Measurements from ENCODE around the gene MEMO1.
"Not testable (repeated sequence)": the region's sequence is repeated elsewhere in the genome, so short reads cannot be mapped to it uniquely, and the experiment has no call there.

MEMO1 gene

GRCh38 chr2:32010670-32011484, at the start of gene MEMO1:
Gene MEMO1 (minus strand): TSS chr2:32011008. CDS start chr2:32010247, 761 bp downstream.
- peak; percentile 91 for DNase-seq

DNA sequence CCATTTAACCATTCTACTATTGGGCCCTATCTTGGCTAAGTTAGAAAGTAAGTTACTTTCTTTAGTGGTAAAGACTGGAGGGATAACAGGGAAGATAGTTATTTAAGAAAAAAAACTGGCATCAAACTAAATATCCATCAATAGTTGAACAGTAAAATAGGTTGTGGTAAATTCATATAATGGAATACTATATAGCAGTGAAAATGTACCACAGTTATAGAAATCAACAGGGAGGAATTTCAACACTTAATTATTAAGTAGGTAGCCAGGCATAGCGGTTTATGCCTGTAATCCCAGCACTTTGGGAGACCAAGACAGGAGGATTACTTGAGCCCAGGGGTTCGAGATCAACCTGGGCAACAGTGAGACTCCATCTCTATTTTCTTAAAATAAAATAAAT, 49.5 kb upstream of the MEMO1 start:
- DNase-seq, result no peak

GRCh38 chr2:32058130-32058529, 47.3 kb upstream of the MEMO1 start:
- DNase-seq, result no peak

DNA sequence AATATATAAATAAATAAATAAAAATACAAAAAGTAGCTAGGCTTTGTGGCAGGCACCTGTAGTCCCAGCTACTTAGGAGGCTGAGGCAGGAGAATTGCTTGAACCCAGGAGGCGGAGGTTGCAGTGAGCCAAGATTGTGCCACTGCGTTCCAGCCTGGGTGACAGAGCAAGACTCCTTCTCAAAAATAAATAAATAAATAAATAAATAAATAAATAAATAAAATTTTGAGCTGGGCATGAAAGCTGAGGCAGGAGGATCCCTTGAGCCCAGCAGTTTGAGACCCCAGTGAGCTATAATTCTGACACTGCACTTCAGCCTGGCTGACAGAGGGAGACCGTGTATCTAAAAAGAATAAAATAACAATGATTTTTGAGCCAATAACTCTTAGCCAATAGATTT, 43.8 kb upstream of the MEMO1 start:
- DNase-seq, result not testable (repeated sequence)

GRCh38 chr2:32051836-32052439, 41.1 kb upstream of the MEMO1 start:
- no peak for DNase-seq

- DNase-seq, result no peak
Measured at GRCh38 chr2:32043561-32043960, 32.8 kb upstream of the MEMO1 start.

DNA sequence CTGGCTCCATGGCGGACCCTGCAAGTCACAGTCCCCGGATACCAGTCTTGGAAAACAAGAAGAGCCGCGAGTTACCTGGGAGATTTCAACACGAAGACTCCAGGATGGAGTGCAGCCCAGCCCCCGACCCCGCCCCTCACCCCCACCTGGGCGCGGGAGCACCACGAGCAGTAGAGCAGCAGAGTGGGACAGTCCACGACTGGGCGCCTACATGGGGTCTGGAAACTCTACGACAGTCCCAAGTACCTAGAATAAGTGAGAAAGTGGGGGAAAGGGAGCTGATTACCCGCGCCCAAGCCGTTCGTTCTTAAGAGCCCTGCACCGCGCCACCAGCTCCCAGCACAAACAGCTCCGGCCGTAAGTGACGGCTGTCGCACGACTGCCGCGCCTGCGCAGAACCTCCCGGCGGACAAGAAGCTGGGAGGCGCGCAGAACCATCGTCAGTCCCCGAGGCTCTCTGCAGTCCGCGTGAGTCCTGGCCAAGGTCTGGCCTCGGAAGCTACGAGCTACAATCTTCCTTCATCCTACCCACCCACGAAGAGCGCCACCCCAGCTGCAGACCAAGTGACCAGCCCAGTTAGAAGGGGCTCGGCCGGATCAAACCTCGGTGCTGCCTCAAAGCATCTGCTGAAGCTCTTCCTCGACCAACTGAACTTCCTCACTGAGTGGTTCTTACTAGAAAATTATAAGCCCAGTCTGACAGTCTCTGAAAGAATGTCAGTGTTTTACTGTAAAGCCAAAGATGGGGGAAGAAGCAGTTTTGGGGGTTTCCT, 28.8 kb upstream of the MEMO1 start, which contains the start of gene DPY30:
TSS of gene DPY30 (minus strand) at position 359 of the 773 bp plus-strand sequence. CDS start at position 10, 349 bp downstream.
- peak; percentile 91 to 93 for DNase-seq

DNA sequence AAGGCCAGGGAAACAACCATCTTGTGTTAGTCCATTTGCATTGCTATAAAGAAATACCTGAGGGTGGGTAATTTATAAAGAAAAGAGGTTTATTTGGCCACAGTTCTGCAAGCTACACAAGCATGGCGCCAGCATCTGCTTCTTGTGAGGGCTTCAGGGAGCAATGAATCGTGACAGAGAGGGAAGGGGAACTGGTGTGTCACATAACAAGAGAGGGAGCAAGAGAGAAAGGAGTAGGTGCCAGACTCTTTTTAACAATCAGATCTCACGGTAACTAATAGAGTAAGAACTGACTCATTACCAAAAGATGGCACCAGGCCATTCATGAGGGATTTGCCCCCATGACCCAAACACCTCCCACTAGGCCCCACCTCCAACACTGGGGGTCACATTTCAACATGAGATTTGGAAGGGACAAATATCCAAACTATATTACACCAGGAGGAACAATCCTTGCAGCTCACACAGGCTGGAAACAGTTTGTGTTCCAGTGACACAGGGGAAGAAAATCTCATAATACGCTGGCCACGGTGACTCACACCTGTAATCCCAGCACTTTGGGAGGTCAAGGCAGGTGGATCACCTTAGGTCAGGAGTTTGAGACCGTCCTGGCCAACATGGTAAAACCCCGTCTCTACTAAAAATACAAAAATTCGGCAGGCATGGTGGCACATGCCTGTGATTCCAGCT, 23.5 kb upstream of the MEMO1 start:
- DNase-seq, result not testable (repeated sequence)

GRCh38 chr2:32018789-32019482, 8.1 kb upstream of the MEMO1 start:
- DNase-seq, result not testable (repeated sequence)

- no peak for DNase-seq
Measured at GRCh38 chr2:32012872-32013271, 2.1 kb upstream of the MEMO1 start.

DNA sequence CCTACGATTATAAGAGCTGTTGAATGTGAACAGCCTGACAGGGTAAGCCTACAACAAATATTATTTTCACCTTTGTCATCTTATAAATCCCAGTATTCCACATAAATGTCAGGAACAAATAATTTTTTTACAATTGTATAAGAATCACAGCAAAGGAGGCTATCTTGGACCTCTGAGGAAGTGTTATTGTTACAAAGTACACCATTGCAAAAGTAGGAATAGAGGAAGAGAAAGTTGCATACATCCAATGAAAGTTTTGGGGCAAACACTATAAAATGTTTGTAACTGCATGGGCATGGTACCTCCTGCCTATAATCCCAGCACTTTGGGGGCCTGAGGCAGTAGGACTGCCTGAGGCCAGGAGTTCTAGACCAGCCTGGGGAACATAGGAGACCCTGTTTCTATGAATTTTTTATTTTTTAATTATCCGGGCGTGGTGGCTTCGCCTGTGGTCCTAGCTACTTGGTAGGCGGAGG, 715 bp upstream of the MEMO1 start:
- DNase-seq, result no peak

- peak; percentile 73 to 78 for DNase-seq
Measured at GRCh38 chr2:32010280-32010669, 533 bp downstream of the MEMO1 start.

DNA sequence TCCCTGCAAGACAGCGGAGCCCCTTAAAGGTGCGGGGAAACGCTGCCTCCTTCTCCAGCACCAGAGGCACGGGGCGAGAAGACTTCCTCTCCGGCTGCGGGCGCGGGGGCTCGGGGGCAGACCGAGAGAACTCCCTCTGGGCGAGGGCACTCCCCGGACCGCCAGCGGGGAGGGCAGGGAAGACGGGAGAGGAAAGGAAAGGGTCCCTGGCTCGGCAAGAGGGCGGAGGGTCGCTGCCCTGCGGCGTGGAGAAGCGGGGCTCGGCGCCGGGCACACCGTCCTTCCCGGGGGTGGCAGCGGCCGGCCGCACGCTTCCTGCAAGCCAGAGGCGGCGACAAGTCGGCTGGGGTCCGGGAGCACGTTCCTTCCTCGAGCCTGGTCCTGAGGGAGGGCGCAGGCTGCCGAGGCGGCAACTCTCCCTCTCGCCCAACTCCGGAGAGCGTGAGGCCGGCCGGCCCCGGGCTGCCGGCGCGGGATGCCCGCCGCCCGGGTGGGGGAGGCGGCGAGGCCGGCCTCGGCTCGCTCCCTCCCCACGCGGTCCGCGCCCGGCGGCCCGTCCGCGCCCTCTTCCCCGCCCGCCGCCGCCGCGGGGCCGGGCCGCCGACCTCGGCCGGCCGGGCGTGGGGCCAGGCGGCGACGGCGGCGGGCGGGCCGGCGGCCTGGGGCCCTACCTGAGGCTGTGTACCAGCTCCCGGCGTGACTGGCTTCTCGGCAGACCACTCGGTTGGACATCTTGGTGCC, 1.1 kb downstream of the MEMO1 start:
- peak; percentile 25 to 42 for DNase-seq

GRCh38 chr2:32008805-32009515, 1.8 kb downstream of the MEMO1 start:
- peak in 1 of 2 donors; percentile 1 for DNase-seq

DNA sequence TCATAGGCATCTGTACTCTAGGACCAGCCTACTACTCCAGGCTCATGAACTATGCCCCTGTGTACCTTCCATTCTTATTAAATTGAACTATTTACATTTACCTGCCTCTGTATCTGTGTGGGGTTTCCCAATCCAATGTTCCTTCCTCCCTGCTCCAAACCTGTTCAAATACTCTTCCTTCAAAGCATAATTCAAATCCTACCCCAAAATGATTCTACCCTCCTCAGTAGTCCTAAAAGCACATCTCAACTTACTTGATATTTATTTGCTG, 3.8 kb downstream of the MEMO1 start:
- no peak for DNase-seq

DNA sequence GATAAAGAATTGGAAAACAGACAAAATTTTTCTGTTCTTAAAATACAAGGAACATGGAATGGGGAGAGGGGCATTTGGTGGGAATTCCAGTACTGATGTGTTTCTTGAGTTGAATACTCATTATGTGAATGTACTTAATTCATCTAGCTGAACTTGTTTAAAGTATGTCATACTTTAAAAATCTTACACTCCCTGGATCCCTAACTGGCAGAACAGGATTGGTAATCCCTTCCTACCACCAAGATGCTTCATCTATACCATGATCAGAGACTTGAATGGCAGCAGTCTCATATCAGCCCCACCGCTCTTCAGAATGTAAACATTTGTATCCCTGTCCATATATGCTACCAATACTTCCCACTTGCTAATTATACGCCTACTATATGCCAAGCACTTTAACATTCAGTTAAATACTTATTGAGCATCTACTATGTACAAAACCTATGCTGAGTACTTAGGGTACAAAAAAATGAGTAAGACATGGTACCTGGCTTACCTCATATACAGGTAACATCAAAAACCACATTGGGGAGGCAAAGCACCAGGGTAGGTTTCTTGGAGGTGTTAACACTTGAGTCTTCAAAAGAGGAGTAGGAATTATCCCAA, 5.3 kb downstream of the MEMO1 start:
- DNase-seq, result no peak

DNA sequence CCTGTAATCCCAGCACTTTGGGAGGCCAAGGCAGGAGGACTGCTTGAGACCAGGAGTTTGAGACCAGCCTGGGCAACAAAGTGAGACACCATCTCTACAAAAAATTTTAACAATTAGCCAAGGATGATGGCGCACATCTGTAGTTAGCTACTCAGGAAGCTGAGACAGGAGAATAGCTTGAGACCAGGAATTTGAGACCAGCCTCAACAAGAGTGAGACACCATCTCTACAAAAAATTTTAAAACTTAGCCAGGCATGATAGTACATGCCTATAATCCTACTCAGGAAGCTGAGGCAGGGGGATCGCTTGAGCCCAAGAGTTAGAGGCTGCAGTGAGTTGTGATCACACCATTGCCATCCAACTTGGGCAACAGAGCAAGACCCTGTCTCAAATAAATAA, 7.0 kb downstream of the MEMO1 start:
- no peak for DNase-seq

- no peak for DNase-seq
Measured at GRCh38 chr2:32002406-32002805, 8.4 kb downstream of the MEMO1 start.

GRCh38 chr2:31999438-31999837, 11.4 kb downstream of the MEMO1 start:
- no peak for DNase-seq

GRCh38 chr2:31998731-31999383, 12.0 kb downstream of the MEMO1 start:
- no peak for DNase-seq
